ENCODE measurements around the gene MASP2. TPM values are rescaled to one million over a fixed set of nuclear protein-coding genes. Genes with fewer than 3 reads are reported as not detected.

Gene MASP2
- total and polyA plus RNA-seq, 2 of the 8 experiments (the other 6 are each of a cell fraction or from before 2014, with no cell fraction given): 0.54 to 1.2 TPM

DNA sequence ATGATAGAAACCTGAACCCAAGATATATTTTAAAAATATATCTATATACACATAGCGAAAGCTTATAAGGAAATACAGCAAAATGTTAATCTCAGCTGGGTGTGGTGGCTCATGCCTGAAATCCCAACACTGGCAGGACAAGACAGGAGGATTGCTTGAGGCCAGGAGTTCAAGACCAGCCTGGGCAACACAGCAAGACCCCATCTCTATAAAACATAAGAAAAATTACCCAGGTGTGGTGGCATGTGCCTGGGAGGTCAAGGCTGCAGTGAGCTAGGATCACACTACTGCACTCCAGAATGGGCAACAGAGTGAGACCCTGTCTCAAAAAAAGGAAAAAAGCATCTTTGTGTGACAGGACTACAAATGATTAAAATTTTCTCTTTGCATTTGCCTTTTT lies 18.8 kb upstream of the MASP2 start (continued):
- no peak for TF ChIP-seq CHD7 (IDR thresholded peaks at IDR 0.05; ENCODE audit: insufficient replicate concordance, low read length)
- no peak for TF ChIP-seq HDAC2 (IDR thresholded peaks at IDR 0.05; ENCODE audit: borderline replicate concordance in 1 of 2, low read depth in 2 of 2, low read length in 2 of 2)
- no peak for TF ChIP-seq FOSL1 (IDR thresholded peaks at IDR 0.05; ENCODE audit: insufficient read depth, low read depth, low read length)
- no peak for TF ChIP-seq CHD1 (IDR thresholded peaks at IDR 0.05; ENCODE audit: low read depth, low read length)
- no peak for TF ChIP-seq RNF2 (IDR thresholded peaks at IDR 0.05; ENCODE audit: borderline replicate concordance, low read depth, low read length, missing control alignments, poor library complexity, severe bottlenecking)
